Fibroblast of the aortic adventitia (primary cell): ENCODE measurements around the gene SLC34A2. TPM values are rescaled to one million over a fixed set of nuclear protein-coding genes. Genes with fewer than 3 reads are reported as not detected.
"Not testable (repeated sequence)": the region's sequence is repeated elsewhere in the genome, so short reads cannot be mapped to it uniquely, and the experiment has no call there.

Experiments
- DNase-seq: peaks from one replicate; pipeline ENCODE4 v3.0.0-alpha.2; 2010; ENCODE audit warnings: low read depth
- H3K4me3 ChIP-seq: 2 replicates; pipeline ENCODE4 v1.5.1; 2011; ENCODE audit warnings: low read depth, mild to moderate bottlenecking, control low read depth, low read length, moderate library complexity
- total RNA-seq: library from RNA; depleted of rRNA; stranded (reverse); fragments of >200 nt; gene quantifications from 2 replicates; pipeline ENCODE4 v1.2.3, GENCODE V29; 2012; ENCODE audit warnings: low replicate concordance
- TF ChIP-seq, protein P1 (sequence below): IDR thresholded peaks from 2 replicates; pipeline ENCODE4 v1.5.1; 2011; ENCODE audit warnings: mild to moderate bottlenecking, low read length, control low read depth, inconsistent platforms; ENCODE audit not compliant: insufficient read depth

SLC34A2 gene, protein sequence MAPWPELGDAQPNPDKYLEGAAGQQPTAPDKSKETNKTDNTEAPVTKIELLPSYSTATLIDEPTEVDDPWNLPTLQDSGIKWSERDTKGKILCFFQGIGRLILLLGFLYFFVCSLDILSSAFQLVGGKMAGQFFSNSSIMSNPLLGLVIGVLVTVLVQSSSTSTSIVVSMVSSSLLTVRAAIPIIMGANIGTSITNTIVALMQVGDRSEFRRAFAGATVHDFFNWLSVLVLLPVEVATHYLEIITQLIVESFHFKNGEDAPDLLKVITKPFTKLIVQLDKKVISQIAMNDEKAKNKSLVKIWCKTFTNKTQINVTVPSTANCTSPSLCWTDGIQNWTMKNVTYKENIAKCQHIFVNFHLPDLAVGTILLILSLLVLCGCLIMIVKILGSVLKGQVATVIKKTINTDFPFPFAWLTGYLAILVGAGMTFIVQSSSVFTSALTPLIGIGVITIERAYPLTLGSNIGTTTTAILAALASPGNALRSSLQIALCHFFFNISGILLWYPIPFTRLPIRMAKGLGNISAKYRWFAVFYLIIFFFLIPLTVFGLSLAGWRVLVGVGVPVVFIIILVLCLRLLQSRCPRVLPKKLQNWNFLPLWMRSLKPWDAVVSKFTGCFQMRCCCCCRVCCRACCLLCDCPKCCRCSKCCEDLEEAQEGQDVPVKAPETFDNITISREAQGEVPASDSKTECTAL
- total RNA-seq: not detected in 2 replicates

DNA sequence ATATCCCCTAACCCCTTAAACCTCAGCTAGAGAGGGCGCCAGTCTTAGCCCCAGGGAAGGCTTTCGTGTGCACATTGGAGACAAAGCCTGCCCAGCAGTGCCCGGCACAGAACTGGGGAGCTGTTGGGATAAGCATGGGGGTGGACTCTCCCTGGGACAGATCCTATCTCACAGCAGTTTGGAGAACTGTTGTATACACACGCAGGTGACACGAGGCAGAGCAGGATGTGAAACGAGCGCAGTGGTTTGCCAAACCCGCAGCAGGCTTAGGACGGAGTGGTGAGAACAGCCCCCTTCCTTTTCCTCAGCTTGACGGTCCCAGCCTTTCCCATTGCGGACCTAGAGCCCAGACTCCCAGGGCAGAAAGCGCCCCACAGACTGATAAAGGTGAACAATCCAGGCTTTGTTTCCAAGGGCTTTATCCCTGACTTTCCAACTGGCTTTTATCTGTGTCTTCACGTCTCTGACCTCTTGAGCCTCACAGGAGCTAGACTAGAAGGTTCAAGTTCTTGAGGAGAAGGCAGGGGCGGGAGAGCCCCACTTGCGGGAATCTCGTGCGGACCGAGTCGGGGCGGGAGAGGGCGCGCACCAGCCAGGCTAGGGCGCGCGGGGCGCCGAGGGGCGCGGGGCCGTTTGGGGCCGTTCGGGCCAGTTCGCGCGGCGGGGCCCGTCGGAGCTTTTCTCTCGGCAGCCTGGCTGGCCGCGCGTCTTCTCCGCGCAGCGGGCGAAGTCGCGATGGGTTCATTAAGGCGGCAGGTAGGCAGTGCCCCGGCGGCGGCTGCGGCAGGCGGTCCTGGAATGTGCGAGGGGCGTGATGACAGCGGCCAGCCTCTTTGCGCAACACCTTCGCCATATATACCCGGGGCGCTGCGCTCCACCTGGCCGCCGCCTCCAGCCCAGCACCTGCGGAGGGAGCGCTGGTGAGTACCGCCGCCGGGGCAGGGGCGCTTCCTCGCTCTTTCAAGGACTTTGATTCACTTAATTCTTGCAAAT is at the start of gene SLC34A2:
SLC34A2 (plus strand) TSS at position 881 of the 993 bp plus-strand sequence. CDS start 6,650 bp downstream, outside the sequence.
- no peak for DNase-seq
- H3K4me3 ChIP-seq: no peak within 1 kb of the TSS
- TF ChIP-seq, protein P1, sequence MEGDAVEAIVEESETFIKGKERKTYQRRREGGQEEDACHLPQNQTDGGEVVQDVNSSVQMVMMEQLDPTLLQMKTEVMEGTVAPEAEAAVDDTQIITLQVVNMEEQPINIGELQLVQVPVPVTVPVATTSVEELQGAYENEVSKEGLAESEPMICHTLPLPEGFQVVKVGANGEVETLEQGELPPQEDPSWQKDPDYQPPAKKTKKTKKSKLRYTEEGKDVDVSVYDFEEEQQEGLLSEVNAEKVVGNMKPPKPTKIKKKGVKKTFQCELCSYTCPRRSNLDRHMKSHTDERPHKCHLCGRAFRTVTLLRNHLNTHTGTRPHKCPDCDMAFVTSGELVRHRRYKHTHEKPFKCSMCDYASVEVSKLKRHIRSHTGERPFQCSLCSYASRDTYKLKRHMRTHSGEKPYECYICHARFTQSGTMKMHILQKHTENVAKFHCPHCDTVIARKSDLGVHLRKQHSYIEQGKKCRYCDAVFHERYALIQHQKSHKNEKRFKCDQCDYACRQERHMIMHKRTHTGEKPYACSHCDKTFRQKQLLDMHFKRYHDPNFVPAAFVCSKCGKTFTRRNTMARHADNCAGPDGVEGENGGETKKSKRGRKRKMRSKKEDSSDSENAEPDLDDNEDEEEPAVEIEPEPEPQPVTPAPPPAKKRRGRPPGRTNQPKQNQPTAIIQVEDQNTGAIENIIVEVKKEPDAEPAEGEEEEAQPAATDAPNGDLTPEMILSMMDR: no peak

DNA sequence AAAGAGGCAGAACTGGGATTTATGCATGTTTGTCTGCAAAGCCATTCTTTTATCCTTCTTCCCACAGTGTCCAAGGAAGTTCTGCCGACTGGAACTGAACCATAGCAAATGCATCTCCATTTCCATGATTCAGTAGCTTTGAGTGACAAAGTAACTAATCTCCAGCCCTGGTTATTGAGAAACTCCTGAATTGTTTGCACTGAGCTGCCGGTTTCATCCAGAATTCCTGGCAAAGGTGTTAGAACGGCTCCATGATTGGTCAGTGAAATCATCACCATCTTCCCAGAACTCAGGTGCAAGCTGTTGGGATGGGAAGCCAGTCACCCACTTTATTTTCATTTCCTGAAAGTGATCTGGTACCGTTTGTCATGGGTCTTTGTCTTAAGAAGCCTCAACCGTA is 47.0 kb upstream of the SLC34A2 start:
- no peak overlapping the region for H3K4me3 ChIP-seq
- TF ChIP-seq, protein P1: no peak
- DNase-seq: no peak

DNA sequence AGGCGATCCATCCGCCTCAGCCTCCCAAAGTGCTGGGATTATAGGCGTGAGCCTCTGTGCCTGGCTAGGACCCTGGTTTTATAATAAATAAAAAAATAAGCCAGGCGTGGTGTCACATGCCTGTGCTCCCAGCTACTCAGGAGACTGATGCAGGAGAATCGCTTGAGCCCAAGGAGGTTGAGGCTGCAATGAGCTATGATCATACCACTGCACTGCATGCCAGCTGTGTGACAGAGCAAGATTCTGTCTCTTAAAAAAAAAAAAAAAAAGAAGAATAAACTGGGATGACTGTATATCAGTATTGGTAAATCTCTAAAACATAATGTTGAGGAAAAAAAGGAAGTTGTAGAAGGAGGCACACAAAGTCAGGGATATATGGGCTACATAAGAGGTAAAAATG is 45.7 kb upstream of the SLC34A2 start:
- no peak for DNase-seq
- TF ChIP-seq, protein P1: no peak
- no peak overlapping the region for H3K4me3 ChIP-seq

DNA sequence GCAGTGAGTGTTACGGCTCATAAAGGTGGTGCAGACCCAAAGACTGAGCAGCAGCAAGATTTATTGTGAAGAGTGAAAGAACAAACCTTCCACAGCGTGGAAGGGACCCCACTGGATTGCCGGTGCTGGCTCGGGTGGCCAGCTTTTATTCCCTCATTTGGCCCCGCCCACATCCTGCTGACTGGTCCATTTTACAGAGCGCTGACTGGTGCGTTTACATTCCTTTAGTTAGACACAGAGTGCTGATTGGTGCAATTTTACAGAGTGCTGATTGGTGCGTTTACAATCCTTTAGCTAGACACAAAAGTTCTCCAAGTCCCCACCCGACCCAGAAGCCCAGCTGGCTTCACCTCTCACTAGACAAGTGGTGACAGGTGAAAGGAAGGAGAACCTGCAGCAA is 42.0 kb upstream of the SLC34A2 start:
- DNase-seq, H3K4me3 ChIP-seq: not testable (repeated sequence)

DNA sequence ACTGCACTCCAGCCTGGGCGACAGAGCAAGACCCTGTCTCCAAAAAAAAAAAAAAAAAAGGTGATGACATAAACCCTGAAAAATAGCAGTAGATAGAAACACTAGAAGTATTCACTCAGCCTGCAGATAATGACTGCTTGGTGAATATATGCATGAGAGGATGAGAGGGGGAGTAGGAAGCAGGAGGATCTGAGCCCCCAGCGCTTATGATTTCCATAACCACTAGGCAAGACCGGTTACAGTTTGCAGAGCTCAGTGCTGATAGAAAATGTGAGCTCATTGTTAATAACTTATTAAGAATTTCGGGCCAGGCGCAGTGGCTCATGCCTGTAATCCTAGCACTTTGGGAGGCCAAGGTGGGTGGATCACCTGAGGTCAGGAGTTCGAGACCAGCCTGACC is 40.8 kb upstream of the SLC34A2 start:
- TF ChIP-seq, protein P1: no peak
- no peak for DNase-seq
- no peak overlapping the region for H3K4me3 ChIP-seq

DNA sequence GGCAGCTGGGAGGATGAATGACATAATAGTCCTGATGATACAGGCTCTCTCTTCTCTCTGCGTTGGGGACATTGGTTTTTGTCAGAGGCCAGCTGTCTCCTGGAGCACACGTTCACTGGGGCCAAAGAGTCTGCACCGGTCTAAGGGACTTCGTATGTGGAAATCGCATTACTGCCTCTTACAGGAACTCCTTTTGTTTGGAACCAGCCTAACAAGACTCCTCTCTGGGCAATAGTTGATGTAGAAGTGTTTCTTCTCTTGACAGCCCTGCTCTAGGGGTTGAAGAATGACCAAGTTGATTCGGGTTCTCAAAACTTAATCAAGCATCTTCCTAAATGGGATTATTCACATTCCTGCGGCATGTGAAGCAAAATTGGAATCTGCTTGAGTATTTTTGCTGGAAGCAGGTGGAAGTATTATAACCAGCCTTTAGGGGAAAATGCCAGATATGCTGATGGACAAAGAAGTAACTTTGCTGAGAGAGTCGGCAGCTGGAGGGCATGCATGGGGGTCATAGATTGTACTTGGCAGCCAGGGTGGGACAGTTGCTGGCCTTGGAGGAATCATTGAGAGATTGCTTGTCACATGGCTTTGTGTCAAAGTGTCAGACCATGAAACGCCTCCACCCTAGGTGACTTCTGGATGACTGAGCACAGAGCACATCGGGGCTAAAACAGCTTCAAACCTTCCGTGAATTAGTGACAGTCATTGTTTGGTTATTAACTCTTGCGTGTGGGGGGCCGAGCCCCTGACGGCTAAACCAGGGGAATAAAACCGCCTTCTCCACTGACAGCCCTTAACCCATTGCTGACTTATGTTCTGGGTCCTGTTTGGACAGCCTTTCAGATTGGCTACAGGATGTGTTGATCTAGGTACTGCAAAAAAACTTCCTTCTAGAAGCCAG is 34.4 kb upstream of the SLC34A2 start:
- TF ChIP-seq, protein P1: no peak
- H3K4me3 ChIP-seq: no peak overlapping the region
- peak; percentile 4 for DNase-seq
